ENCODE data around the gene FGFRL1.

FGFRL1 gene

GRCh38 chr4:1023895-1024740 is 12.7 kb downstream of the FGFRL1 start:
- Histone ChIP-seq H3K4me1 (ENCODE audit: insufficient read depth, low read length) (peaks cover 16% of the 10 kb centered on the region), H3K9me3 (ENCODE audit: low read length) (no peaks in the 10 kb centered on the region), H3K27me3 (ENCODE audit: insufficient read depth, low read length) (no peaks in the 10 kb centered on the region), H3K4me3 (ENCODE audit: low read length) (no peak overlapping the region), H3K36me3 (ENCODE audit: insufficient read depth, low read length) (peaks cover 29% of the 10 kb centered on the region), H2AFZ (ENCODE audit: low read depth, low read length) (no peak overlapping the region)

GRCh38 chr4:1024882-1025545 is 13.6 kb downstream of the FGFRL1 start:
- Histone ChIP-seq H3K9me3 (ENCODE audit: low read length) (no peaks in the 10 kb centered on the region), H3K4me3 (ENCODE audit: low read length) (no peak overlapping the region), H3K27me3 (ENCODE audit: insufficient read depth, low read length) (no peaks in the 10 kb centered on the region), H3K4me1 (ENCODE audit: insufficient read depth, low read length) (peaks cover 7% of the 10 kb centered on the region), H3K36me3 (ENCODE audit: insufficient read depth, low read length) (peaks cover 29% of the 10 kb centered on the region), H2AFZ (ENCODE audit: low read depth, low read length) (no peak overlapping the region)

- no peak overlapping the region for H2AFZ ChIP-seq (ENCODE audit: low read depth, low read length)
- H3K9me3 ChIP-seq (ENCODE audit: low read length), result no peaks in the 10 kb centered on the region
- H3K4me3 ChIP-seq (ENCODE audit: low read length), result no peak overlapping the region
- peaks cover 29% of the 10 kb centered on the region for H3K36me3 ChIP-seq (ENCODE audit: insufficient read depth, low read length)
- peaks cover 8% of the 10 kb centered on the region for H3K4me1 ChIP-seq (ENCODE audit: insufficient read depth, low read length)
- no peaks in the 10 kb centered on the region for H3K27me3 ChIP-seq (ENCODE audit: insufficient read depth, low read length)
Observed at GRCh38 chr4:1026115-1026514, 14.7 kb downstream of the FGFRL1 start.

- Histone ChIP-seq H3K9me3 (ENCODE audit: low read length) (no peaks in the 10 kb centered on the region), H3K4me1 (ENCODE audit: insufficient read depth, low read length) (peaks cover 8% of the 10 kb centered on the region), H3K4me3 (ENCODE audit: low read length) (no peak overlapping the region), H3K36me3 (ENCODE audit: insufficient read depth, low read length) (peaks cover 25% of the 10 kb centered on the region), H3K27me3 (ENCODE audit: insufficient read depth, low read length) (peaks cover 3% of the 10 kb centered on the region), H2AFZ (ENCODE audit: low read depth, low read length) (no peak overlapping the region)
Observed at GRCh38 chr4:1027219-1027914, 15.9 kb downstream of the FGFRL1 start.

- H3K4me1 ChIP-seq (ENCODE audit: insufficient read depth, low read length), result peaks cover 8% of the 10 kb centered on the region
- H3K9me3 ChIP-seq (ENCODE audit: low read length), result no peaks in the 10 kb centered on the region
- H3K36me3 ChIP-seq (ENCODE audit: insufficient read depth, low read length), result peaks cover 22% of the 10 kb centered on the region
- peaks cover 4% of the 10 kb centered on the region for H3K27me3 ChIP-seq (ENCODE audit: insufficient read depth, low read length)
- no peak overlapping the region for H3K4me3 ChIP-seq (ENCODE audit: low read length)
- no peak overlapping the region for H2AFZ ChIP-seq (ENCODE audit: low read depth, low read length)
Observed at GRCh38 chr4:1027915-1028238, 16.5 kb downstream of the FGFRL1 start.

- H3K9me3 ChIP-seq (ENCODE audit: low read length), result no peaks in the 10 kb centered on the region
- no peak overlapping the region for H3K4me3 ChIP-seq (ENCODE audit: low read length)
- no peak overlapping the region for H2AFZ ChIP-seq (ENCODE audit: low read depth, low read length)
- peaks cover 4% of the 10 kb centered on the region for H3K27me3 ChIP-seq (ENCODE audit: insufficient read depth, low read length)
- H3K4me1 ChIP-seq (ENCODE audit: insufficient read depth, low read length), result peaks cover 8% of the 10 kb centered on the region
- peaks cover 22% of the 10 kb centered on the region for H3K36me3 ChIP-seq (ENCODE audit: insufficient read depth, low read length)
Observed at GRCh38 chr4:1028574-1029220, 17.3 kb downstream of the FGFRL1 start.

- H2AFZ ChIP-seq (ENCODE audit: low read depth, low read length), result no peak overlapping the region
- no peak overlapping the region for H3K4me3 ChIP-seq (ENCODE audit: low read length)
- H3K9me3 ChIP-seq (ENCODE audit: low read length), result no peaks in the 10 kb centered on the region
- H3K36me3 ChIP-seq (ENCODE audit: insufficient read depth, low read length), result peaks cover 18% of the 10 kb centered on the region
- H3K4me1 ChIP-seq (ENCODE audit: insufficient read depth, low read length), result peaks cover 8% of the 10 kb centered on the region
- H3K27me3 ChIP-seq (ENCODE audit: insufficient read depth, low read length), result peaks cover 4% of the 10 kb centered on the region
Observed at GRCh38 chr4:1029529-1029928, 18.1 kb downstream of the FGFRL1 start.

- H3K27me3 ChIP-seq (ENCODE audit: insufficient read depth, low read length), result peaks cover 4% of the 10 kb centered on the region
- H3K4me1 ChIP-seq (ENCODE audit: insufficient read depth, low read length), result peaks cover 8% of the 10 kb centered on the region
- no peak overlapping the region for H2AFZ ChIP-seq (ENCODE audit: low read depth, low read length)
- H3K9me3 ChIP-seq (ENCODE audit: low read length), result no peaks in the 10 kb centered on the region
- H3K36me3 ChIP-seq (ENCODE audit: insufficient read depth, low read length), result peaks cover 13% of the 10 kb centered on the region
- no peak overlapping the region for H3K4me3 ChIP-seq (ENCODE audit: low read length)
Observed at GRCh38 chr4:1030031-1030430, 18.6 kb downstream of the FGFRL1 start.

GRCh38 chr4:1030559-1030958 is 19.1 kb downstream of the FGFRL1 start:
- Histone ChIP-seq H3K4me3 (ENCODE audit: low read length) (no peak overlapping the region), H3K36me3 (ENCODE audit: insufficient read depth, low read length) (peaks cover 8% of the 10 kb centered on the region), H3K4me1 (ENCODE audit: insufficient read depth, low read length) (peaks cover 8% of the 10 kb centered on the region), H3K9me3 (ENCODE audit: low read length) (no peaks in the 10 kb centered on the region), H2AFZ (ENCODE audit: low read depth, low read length) (no peak overlapping the region), H3K27me3 (ENCODE audit: insufficient read depth, low read length) (peaks cover 4% of the 10 kb centered on the region)

GRCh38 chr4:1031346-1031745 is 19.9 kb downstream of the FGFRL1 start:
- H3K36me3 ChIP-seq (ENCODE audit: insufficient read depth, low read length), result no peaks in the 10 kb centered on the region
- H3K27me3 ChIP-seq (ENCODE audit: insufficient read depth, low read length), result peaks cover 4% of the 10 kb centered on the region
- no peak overlapping the region for H3K4me3 ChIP-seq (ENCODE audit: low read length)
- H3K9me3 ChIP-seq (ENCODE audit: low read length), result no peaks in the 10 kb centered on the region
- H2AFZ ChIP-seq (ENCODE audit: low read depth, low read length), result no peak overlapping the region
- H3K4me1 ChIP-seq (ENCODE audit: insufficient read depth, low read length), result peaks cover 11% of the 10 kb centered on the region

GRCh38 chr4:1031956-1032795 is 20.8 kb downstream of the FGFRL1 start:
- Histone ChIP-seq H3K9me3 (ENCODE audit: low read length) (no peaks in the 10 kb centered on the region), H3K4me3 (ENCODE audit: low read length) (no peak overlapping the region), H2AFZ (ENCODE audit: low read depth, low read length) (no peak overlapping the region), H3K27me3 (ENCODE audit: insufficient read depth, low read length) (peaks cover 4% of the 10 kb centered on the region), H3K4me1 (ENCODE audit: insufficient read depth, low read length) (peaks cover 19% of the 10 kb centered on the region), H3K36me3 (ENCODE audit: insufficient read depth, low read length) (no peaks in the 10 kb centered on the region)

- Histone ChIP-seq H3K4me1 (ENCODE audit: insufficient read depth, low read length) (peaks cover 26% of the 10 kb centered on the region), H2AFZ (ENCODE audit: low read depth, low read length) (no peak overlapping the region), H3K27me3 (ENCODE audit: insufficient read depth, low read length) (peaks cover 4% of the 10 kb centered on the region), H3K36me3 (ENCODE audit: insufficient read depth, low read length) (no peaks in the 10 kb centered on the region), H3K4me3 (ENCODE audit: low read length) (no peak overlapping the region), H3K9me3 (ENCODE audit: low read length) (no peaks in the 10 kb centered on the region)
Observed at GRCh38 chr4:1032861-1033260, 21.4 kb downstream of the FGFRL1 start.

All from neuron (in vitro differentiated cells).